Loucy (cell line): ENCODE measurements around the gene ROBO1.

ENCODE experiments used
- EZH2phosphoT487 ChIP-seq: fragments of 200-600 bp; IDR thresholded peaks from 2 replicates; pipeline ENCODE4 v1.6.1; 2018; ENCODE audit warnings: antibody characterized with exemption, mild to moderate bottlenecking, moderate library complexity, borderline replicate concordance
- TF ChIP-seq, protein P1 (sequence below): fragments of 200-600 bp; sonication (generic); conservative IDR thresholded peaks from 2 replicates; pipeline ENCODE4 v1.5.1; 2014; ENCODE audit warnings: mild to moderate bottlenecking, antibody characterized with exemption, low read length

DNA sequence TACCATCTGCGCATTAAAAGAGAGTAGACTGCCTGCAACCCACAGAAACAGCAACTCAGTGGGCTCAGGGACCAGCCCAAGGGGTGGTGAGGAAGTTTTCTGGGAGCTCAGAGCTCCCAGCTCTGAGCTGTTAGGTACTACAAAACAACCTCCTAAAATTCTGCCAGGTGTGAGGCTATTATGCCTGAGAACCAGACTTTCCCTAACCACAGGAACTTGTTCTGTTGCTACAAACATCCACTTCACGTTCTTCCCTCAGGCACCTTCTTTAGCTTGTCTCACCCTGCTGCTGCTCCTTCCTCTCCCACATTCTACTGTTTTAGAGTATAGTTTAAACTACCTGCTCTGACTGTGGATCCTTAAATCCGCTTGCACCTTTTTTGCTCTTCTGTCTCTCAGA, 399.4 kb downstream of the ROBO1 start:
- TF ChIP-seq, protein P1, sequence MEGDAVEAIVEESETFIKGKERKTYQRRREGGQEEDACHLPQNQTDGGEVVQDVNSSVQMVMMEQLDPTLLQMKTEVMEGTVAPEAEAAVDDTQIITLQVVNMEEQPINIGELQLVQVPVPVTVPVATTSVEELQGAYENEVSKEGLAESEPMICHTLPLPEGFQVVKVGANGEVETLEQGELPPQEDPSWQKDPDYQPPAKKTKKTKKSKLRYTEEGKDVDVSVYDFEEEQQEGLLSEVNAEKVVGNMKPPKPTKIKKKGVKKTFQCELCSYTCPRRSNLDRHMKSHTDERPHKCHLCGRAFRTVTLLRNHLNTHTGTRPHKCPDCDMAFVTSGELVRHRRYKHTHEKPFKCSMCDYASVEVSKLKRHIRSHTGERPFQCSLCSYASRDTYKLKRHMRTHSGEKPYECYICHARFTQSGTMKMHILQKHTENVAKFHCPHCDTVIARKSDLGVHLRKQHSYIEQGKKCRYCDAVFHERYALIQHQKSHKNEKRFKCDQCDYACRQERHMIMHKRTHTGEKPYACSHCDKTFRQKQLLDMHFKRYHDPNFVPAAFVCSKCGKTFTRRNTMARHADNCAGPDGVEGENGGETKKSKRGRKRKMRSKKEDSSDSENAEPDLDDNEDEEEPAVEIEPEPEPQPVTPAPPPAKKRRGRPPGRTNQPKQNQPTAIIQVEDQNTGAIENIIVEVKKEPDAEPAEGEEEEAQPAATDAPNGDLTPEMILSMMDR: no peak
- no peak for TF ChIP-seq EZH2phosphoT487
